ENCODE measurements around the gene CCDC159. TPM values are rescaled to one million over a fixed set of nuclear protein-coding genes. Genes with fewer than 3 reads are reported as not detected.
A peak's percentile ranks its signal among the peaks of the same experiment; 100 is the strongest.
"Not testable (repeated sequence)": the region's sequence is repeated elsewhere in the genome, so short reads cannot be mapped to it uniquely, and the experiment has no call there.

Gene CCDC159
- total RNA-seq, 1 donor from 2014 or later = 44.4 TPM

DNA sequence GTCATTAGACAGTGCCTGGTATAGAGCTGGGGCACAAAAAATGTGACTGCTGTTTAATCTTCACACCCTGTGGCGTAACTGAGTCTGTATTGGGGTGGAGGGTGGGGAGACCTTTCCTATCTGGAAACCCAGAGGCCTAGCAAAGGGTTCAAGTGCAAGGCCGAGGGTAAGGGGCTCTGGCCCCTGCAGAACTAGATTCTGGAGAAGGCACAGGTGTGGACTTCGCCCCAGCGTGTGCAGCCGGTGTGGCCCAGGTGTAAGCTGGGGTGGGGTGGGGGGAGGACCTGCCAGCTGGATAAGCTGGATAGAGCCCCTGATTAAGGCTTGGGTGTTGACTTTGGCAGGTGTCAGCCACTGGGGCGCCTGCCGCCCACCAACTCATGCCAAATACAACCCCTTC, 8.2 kb upstream of the CCDC159 start:
- DNase-seq (ENCODE audit: low spot score) = no peak

DNA sequence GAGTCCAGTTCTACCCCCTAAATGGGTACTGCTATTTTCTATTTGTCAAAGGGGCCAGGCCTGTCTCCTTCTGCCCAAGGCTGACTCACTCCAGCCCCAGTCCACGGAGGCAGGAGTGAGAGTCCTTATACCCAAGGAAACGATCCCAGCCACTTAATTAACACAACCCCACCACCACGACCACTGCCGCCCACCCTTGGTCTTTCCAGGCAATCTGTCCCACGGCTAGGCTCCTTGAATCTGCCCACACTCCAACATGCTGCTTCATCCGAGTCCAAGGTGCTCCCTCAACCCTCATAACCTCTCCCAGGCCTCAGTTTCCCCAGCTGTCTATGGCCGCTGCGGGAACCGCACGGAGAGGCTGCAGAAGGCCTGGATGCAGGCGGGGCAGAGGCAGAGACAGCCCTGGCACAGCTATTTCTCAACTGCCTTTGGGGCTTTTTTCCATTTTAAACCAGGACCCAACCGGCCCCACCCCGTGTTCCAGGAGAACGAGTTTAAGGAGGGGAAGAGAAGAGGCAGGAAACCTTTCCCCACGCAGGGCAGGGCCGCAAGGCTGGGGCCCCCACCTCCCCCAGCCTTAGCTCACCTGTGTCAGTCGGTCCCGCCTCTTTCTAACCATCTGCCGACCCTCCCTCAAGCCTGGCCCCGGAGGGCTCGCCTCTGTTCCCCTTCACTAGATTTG, 7.6 kb upstream of the CCDC159 start:
- no peak for DNase-seq (ENCODE audit: low spot score)

DNA sequence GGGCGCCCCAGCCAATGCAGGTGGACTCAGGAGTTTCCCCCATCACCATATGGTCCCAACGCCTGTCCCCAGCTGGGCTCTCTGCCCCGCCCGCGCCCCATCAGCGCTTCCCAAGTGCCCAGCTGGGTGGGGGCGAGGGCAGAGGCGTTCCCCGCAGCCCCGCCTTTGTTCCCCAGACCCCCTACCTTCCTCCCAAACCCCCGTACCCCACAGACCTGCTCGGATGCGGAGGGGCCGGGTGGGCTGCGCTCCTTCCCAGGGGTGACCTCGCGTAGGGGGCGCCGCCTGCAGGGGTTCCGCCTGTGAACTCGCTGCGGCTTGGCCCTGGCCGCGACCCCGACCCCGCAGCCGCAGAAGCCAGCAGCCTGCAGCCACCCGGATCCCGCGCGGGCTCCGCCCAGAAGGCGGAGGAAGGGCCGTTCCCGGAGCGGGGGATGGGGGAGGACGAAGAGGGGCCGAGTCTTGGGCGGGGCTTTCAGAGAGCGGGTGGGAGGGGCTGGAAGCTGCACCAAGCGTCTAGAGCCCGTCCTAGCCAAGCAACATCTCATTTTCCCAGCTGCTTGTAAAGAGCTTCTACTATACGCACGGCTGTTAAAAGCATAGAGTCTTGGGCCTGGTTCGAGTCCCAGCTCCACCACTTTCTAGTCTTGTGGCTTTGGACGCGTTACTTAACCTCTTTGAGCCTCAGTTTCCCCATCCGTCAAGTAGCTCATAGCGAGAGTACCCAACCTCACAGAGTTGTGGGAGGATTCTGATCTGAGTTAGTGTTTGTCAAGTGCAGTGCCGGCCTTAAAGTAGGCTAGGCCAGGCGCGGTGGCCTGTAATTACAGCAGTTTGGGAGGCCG, 6.8 kb upstream of the CCDC159 start, which contains the start of gene RAB3D:
Gene RAB3D (minus strand): TSS at position 404 of the 845 bp plus-strand sequence. CDS start 2,258 bp downstream, outside the sequence.
- DNase-seq (ENCODE audit: low spot score) = peak; percentile 96

DNA sequence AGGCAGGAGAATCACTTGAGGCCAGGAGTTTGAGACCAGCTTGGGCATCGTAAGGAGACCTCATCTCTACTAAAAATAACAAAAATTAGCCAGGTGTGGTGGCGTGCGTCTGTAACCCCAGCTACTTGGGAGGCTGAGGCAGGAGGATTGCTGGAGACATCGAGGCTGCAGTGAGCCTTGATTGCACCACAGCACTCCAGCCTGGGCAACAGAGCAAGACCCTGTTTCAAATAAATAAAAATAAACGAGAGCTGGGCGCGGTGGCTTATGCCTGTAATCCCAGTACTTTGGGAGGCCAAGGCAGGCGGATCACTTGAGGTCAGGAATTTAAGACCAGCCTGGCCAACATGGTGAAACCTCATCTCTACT, 6.2 kb upstream of the CCDC159 start:
- DNase-seq (ENCODE audit: low spot score) = not testable (repeated sequence)

DNA sequence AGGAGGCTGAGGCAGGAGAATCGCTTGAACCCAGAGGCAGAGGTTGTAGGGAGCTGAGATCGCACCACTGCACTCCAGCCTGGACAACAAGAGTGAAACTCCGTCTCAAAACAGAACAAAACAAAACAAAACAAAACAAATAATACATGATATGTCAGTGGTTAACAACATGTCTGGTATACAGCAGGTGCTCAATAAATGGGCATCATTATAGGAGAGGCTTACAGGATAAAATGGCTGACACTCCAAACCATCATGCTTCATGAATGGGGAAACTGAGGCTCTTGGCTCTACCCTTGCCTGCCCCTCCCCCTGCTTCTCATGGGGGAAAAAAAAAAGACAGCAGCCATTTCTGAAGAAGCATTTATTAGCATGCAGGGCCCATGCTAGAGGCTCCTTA, 3.9 kb upstream of the CCDC159 start:
- no peak for DNase-seq (ENCODE audit: low spot score)

DNA sequence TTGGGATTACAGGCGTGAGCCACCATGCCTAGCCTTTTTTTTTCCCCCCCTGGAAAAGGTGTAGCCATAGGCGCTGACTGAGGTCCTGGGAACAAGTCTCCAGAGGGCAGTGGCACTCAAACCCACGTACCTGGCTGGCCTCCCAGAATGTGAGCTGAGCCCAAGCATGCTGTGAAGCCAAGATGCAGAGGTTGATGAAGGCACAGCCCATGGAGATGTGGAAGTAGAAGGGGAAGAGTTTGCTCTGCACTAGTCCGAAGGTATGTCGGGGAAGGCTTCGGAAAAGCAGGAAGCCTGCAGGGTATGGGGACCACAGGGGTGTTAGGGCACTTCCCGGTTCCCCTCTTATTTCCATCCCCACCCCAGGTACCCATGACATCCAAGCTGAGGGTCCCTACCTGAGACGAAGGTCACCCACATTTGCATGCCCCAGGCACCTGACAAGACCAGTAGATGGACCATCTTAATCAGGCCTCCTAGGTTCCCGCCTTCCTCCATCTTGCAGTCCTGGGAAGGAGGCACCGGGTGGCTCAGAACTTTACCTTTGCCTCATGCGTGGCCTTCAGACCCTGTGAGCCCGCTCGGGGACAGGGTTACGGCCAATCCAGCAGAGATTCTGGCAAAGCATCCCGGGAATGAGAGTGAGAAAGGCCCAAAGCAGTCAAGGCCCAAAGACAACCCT, 1.1 kb upstream of the CCDC159 start:
- no peak for DNase-seq (ENCODE audit: low spot score)

DNA sequence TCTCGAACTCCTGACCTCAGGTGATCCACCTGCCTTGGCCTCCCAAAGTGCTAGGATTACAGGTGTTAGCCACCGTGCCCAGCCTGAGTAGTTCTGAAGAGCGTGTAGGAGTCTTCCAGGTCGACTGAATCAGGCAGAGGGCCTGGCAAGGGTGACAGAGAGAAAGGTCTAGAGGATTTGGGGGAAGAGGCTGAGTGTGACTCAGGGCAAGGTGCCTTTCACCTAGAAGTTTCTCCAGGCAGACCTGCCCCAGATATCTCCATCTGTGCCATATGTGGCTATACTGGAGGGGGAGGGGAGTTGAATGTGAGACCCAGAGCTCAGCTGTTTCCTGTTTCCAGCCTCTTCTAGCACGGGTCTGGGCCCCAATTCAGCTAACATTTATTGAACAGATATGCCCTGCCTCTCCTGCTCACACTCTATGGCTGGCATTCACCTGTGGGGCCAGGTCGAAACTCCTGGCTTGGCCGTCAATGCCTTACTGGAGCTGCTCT, 1.3 kb downstream of the CCDC159 start:
- no peak for DNase-seq (ENCODE audit: low spot score)

DNA sequence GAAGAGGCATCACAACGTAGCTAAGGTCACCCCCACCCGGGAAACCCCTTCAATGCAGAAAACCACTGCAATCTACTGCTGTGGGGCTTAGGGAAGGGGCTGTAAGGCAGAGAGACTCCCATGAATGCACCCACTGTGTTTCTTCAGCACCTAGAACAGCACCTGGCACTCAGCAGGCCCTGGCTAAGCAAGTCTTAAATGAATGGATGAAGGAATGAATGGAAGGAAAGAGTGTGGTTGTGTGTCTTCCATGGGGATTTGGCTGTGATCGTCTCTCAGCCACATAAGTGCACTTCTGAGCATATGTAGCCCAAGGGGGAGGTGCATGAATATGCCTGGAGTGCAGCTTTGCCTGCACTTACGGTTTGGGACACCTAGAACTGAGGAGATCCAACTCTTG, 2.9 kb downstream of the CCDC159 start:
- DNase-seq (ENCODE audit: low spot score) = no peak

DNA sequence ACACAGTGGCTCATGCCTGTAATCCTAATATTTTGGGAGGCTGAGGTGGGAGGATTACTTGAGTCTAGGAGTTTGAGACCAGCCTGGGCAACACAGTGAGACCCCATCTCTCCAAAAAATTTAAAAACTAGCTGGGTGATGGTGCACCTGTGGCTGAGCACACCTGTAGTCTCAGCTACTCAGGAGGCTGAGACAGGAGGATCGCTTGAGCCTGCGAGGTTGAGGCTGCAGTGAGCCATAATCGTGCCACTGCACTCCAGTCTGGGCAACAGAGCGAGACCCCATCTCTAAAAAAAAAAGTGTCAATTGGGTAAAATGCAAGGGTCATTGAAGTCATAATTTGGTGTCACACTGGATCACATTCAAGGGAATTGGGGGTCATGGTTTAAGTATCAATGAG, 7.8 kb downstream of the CCDC159 start:
- DNase-seq (ENCODE audit: low spot score) = not testable (repeated sequence)

DNA sequence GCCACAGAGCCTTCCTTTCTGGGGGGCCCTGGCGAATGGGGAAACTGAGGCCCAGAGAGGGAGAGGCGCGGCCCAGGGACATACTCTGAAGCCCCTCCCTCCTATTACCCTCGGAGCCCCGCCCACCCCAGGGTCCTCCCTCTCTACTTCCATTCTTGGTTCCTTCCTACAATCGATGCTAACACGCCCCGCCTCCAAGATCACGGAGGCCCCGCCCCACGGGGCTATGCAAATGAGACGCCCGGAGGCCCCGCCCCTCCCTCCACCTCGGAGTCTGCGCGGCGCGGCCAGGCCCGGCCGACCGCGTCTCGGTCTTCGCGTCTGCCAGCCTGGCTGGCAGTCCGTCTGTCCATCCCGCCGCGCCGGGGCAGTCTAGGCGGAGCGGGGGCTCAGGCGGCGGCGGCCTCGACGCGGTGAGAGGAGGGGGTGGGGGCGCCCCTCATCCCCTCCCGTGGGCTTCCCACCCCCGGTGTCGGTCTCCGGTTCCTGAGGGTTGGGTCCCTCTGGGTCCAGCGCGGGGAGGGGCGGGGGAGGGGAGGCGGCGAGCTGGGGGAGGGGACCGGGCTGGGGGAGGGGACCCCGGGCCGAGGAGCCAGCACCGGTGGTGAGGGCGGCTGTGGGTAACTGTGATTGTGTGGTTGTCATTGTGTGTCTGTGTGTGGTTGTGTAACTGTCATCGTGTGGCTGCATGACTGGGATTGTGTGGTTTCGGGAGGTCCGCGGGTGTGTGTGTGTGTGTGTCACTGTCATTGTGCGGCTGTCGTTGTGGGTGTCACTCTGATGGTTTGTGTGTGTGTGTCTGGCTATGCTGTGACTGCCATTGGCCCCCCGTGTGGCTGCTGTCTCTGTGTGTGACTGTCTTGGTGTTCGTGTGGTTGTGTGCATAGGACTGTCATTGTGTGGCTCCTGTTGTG, 9.1 kb downstream of the CCDC159 start, which contains the start of gene PLPPR2:
Gene PLPPR2 (plus strand): TSS at position 273 of the 914 bp plus-strand sequence. CDS start 2,242 bp downstream, outside the sequence.
- peak; percentile 94 for DNase-seq (ENCODE audit: low spot score)

DNA sequence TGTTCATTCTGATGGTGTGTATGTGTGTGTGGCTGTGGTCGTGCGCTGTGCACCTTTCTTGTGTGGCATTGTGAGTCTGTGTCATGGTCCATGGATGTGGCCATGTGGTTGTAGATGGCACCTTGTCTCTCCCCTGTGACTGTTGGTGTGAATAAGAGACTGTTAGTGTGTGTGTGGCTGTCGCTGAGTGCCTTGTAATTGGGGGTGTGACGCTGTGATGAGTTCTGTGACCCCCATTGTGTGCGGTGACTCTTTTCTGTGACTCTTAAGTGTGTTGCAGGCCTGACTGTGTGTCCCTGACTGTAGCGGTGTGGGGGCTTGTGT, 9.7 kb downstream of the CCDC159 start:
- no peak for DNase-seq (ENCODE audit: low spot score)

DNA sequence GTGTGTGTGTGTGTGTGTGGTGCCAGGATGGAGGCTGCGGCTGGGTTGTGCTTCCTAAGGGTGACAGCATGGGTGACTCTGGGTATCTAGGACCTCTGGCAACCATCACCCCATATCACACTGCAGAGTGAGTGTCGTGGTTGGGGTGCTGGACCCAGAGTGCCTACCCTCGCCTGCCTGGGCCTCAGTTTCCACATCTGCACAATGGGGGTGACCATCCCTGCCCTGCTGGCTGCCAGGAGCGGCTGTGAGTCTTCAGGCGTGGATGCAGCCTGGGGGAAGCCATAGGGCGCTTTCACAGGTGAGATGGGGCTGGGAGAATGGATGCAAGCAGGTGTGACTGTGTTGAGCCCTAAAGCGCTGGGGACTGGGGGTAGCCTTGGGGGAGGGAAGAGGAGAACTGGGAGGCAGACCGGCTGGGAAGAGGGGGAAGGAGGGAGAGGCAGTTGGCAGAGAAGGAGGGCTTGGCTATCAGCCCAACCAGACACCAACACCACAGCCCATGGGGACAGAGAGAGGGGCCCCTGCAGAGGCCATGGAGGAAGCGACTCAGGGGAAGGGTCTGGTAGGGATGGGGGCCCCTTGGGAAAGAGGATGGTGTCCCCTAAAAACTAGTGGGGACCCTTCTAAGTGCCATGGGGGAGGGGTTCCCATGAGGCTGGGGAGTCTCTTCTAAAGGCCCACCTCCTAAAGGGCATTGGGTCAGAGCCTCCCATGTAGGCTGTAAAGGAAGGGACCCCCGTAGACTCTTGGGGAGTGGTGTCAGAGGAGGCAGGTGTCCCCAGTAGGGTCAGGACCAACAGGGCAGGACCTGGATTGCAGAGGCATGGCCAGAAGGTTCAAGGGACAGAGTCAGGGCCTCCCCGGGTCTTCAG, 10.6 kb downstream of the CCDC159 start:
- DNase-seq (ENCODE audit: low spot score) = no peak

DNA sequence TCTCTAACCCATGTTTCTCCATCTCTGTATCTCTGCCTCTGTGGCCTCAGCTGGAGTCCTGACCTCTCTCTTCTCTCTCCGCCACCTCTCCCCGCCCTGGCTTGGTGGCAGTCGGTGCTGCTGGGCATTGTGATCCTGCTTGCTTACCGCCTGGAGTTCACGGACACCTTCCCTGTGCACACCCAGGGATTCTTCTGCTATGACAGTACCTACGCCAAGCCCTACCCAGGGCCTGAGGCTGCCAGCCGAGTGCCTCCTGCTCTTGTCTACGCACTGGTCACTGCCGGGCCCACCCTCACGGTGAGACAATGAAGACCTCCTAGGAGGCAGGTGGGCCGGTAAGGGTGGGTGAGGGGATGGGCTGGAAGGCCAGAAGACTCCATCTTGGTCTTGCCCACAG, 13.1 kb downstream of the CCDC159 start:
- DNase-seq (ENCODE audit: low spot score) = no peak

DNA sequence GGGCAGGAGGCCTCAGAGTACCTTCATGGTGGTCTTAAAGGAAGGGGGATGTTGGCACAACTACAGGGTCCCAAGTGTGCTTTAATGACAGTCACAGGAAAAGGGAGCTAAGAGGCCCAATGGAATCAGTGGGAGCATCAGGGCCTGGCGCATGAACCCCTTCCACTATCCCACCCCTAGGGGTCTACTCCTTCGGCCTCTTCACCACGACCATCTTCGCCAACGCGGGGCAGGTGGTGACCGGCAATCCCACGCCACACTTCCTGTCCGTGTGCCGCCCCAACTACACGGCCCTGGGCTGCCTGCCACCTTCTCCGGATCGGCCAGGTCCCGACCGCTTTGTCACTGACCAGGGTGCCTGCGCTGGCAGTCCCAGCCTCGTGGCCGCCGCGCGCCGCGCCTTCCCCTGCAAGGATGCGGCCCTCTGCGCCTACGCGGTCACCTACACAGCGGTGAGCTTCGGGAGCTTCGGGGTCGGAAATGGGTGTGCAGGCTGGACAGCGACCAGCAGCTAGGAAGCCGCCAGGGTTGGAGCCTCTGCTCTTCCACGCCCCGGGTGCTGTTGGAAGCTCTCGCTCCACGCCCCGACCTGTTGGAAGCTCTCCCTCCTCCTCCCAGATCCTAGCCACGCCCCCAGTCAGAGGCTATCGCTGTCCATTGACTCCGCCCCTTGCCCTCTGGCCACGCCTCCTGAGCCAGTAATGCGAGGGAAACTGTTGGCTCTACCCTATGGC, 14.9 kb downstream of the CCDC159 start:
- no peak for DNase-seq (ENCODE audit: low spot score)

DNA sequence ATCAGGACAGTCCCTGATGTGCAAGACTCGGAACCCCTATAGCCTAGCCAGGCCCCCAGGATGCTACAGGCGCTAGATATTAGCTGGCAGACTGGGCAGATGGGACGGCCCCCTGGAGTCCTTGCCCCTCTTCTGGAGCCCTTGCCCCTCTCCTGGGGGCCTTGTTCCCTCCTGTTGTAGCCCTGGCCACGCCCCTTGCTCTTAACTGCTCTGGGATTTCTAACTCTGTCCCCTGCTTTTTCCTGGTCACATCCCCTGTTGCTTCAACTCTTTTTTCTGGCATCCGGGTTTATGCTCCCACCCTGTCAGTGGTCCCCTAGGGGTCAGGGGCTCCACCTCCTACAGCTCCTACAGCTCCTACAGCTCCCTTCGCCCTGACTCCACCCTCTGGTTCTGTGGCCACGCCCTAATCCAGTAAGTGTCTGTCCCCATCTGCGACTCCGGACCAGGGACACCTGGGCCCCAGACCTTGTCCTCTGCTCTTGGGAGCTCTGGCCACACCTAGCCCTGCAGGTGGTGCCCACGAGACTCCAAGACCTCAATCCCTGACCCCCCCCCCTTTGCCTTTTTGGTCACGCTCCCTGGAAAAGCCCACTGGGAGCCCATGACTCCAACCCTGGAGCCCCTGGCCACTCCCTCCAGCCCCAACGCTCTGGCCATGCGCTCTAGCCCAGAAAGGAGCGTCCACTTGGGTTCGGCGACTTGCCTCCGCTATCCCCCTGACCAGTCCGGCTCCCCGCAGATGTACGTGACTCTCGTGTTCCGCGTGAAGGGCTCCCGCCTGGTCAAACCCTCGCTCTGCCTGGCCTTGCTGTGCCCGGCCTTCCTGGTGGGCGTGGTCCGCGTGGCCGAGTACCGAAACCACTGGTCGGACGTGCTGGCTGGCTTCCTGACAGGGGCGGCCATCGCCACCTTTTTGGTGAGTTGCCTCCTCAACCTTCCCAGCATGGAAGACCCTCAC, 15.7 kb downstream of the CCDC159 start:
- DNase-seq (ENCODE audit: low spot score) = no peak

DNA sequence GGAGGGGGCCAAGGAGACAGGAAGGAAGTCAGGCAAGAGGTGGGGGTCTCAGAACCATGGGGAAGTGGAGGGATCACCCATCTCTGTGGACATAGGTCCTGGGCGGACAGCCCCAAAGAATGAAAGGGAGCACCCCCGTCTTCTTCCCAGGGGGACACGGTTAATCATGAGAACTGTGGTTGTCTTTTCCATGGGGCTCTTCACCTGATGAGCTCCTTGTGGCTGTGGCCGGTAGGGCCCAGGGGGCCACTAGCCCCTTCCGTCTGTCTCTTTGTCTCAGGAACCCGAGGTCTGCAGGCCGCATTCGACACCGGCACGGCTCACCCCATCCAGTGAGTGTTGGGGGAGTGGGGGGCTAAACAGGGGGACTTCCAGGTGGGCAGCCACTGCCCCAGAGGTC, 17.6 kb downstream of the CCDC159 start:
- no peak for DNase-seq (ENCODE audit: low spot score)

DNA sequence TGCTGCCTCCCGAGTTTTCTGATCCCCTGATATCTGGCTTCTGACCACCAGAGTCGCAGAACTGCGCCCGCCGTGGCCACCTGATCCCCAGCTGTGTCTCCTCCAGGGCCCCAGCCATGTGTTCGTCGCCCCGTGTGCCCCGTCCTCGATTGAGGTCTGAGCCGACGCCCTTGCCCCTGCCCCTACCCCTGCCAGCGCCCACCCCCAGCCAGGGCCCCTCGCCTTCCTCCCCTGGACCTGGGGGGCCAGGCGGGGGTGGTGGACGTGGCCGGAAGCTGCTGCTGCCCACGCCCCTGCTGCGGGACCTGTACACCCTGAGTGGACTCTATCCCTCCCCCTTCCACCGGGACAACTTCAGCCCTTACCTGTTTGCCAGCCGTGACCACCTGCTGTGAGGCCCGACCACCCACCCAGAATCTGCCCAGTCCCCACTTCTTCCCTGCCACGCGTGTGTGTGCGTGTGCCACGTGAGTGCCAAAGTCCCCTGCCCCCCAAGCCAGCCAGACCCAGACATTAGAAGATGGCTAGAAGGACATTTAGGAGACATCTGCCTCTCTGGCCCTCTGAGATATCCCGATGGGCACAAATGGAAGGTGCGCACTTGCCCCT, 18.1 kb downstream of the CCDC159 start:
- DNase-seq (ENCODE audit: low spot score) = no peak

DNA sequence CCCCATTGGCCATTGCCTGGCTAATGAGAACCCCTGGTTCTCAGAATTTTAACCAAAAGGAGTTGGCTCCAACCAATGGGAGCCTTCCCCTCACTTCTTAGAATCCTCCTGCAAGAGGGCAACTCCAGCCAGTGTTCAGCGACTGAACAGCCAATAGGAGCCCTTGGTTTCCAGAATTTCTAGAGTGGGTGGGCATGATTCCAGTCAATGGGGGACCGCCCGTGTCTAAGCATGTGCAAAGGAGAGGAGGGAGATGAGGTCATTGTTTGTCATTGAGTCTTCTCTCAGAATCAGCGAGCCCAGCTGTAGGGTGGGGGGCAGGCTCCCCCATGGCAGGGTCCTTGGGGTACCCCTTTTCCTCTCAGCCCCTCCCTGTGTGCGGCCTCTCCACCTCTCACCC, 18.6 kb downstream of the CCDC159 start:
- DNase-seq (ENCODE audit: low spot score) = no peak

Measured in ureter (tissue), 1 donor.